ENCODE measurements around the gene FLRT1. TPM values are rescaled to one million over a fixed set of nuclear protein-coding genes. Genes with fewer than 3 reads are reported as not detected.

The FLRT1 gene
- total and polyA plus RNA-seq, 2 of the 13 experiments (the other 11 are each of a cell fraction or from before 2014, with no cell fraction given), result 0.02 to 0.08 TPM

GRCh38 chr11:64084951-64085710 is 49.4 kb downstream of the FLRT1 start (continued):
- TF ChIP-seq CREB1 (IDR thresholded peaks at IDR 0.05) (no peak), CREB1 (CRISPR knock-in tag; IDR thresholded peaks at IDR 0.05) (no peak), PATZ1 (CRISPR knock-in tag; IDR thresholded peaks at IDR 0.05) (peak; percentile 91), ZNF883 (CRISPR knock-in tag; IDR thresholded peaks at IDR 0.05; ENCODE audit: not compliant biosample characterization) (no peak), SRSF4 (IDR thresholded peaks at IDR 0.05; ENCODE audit: low read depth, low read length, poor library complexity, severe bottlenecking) (no peak), MIXL1 (CRISPR knock-in tag; IDR thresholded peaks at IDR 0.05) (peak; percentile 37; the same call in 1 of the 2 replicates), BCL6 (CRISPR knock-in tag; IDR thresholded peaks at IDR 0.05) (0 out of 2 replicates have a peak, but pooled peaks have one; percentile 23), ZBTB33 (CRISPR knock-in tag; IDR thresholded peaks at IDR 0.05) (peak; percentile 24; the same call in 1 of the 2 replicates), ZNF20 (CRISPR knock-in tag; IDR thresholded peaks at IDR 0.05) (no peak), CENPX (CRISPR knock-in tag; IDR thresholded peaks at IDR 0.05) (no peak), THRA (CRISPR knock-in tag; IDR thresholded peaks at IDR 0.05; ENCODE audit: borderline replicate concordance) (peak; percentile 52; the same call in 1 of the 2 replicates), RNF2 (conservative IDR thresholded peaks at IDR 0.05; ENCODE audit: low read depth) (no peak), ZNF572 (CRISPR knock-in tag; IDR thresholded peaks at IDR 0.05) (no peak), ZNF619 (CRISPR knock-in tag; IDR thresholded peaks at IDR 0.05) (no peak), KMT2A (CRISPR knock-in tag; IDR thresholded peaks at IDR 0.05) (no peak), PHF8 (CRISPR knock-in tag; IDR thresholded peaks at IDR 0.05) (peak; percentile 31; the same call in 1 of the 2 replicates), HDAC2 (CRISPR knock-in tag; IDR thresholded peaks at IDR 0.05) (0 out of 2 replicates have a peak, but pooled peaks have one; percentile 40), FOXP4 (CRISPR knock-in tag; IDR thresholded peaks at IDR 0.05) (no peak), ELF4 (CRISPR knock-in tag; IDR thresholded peaks at IDR 0.05; ENCODE audit: borderline replicate concordance) (no peak), GRHL1 (CRISPR knock-in tag; conservative IDR thresholded peaks at IDR 0.05) (no peak), ZNF230 (CRISPR knock-in tag; IDR thresholded peaks at IDR 0.05) (no peak)
